C4-2B (cell line): ENCODE results near the gene GPR68.
"Not testable (repeated sequence)": the region's sequence is repeated elsewhere in the genome, so short reads cannot be mapped to it uniquely, and the experiment has no call there.

Experiments
- H3K27ac ChIP-seq: fragments of 450-650 bp; 2 replicates; pipeline ENCODE4 v1.5.1; 2017
- ZFX ChIP-seq: fragments of 450-650 bp; IDR thresholded peaks from 2 replicates; pipeline ENCODE4 v1.6.1; 2017
- TF ChIP-seq, protein P1 (sequence below): fragments of 450-650 bp; conservative IDR thresholded peaks from 2 replicates; pipeline ENCODE4 v1.5.1; 2017; ENCODE audit warnings: mild to moderate bottlenecking

The GPR68 gene

DNA sequence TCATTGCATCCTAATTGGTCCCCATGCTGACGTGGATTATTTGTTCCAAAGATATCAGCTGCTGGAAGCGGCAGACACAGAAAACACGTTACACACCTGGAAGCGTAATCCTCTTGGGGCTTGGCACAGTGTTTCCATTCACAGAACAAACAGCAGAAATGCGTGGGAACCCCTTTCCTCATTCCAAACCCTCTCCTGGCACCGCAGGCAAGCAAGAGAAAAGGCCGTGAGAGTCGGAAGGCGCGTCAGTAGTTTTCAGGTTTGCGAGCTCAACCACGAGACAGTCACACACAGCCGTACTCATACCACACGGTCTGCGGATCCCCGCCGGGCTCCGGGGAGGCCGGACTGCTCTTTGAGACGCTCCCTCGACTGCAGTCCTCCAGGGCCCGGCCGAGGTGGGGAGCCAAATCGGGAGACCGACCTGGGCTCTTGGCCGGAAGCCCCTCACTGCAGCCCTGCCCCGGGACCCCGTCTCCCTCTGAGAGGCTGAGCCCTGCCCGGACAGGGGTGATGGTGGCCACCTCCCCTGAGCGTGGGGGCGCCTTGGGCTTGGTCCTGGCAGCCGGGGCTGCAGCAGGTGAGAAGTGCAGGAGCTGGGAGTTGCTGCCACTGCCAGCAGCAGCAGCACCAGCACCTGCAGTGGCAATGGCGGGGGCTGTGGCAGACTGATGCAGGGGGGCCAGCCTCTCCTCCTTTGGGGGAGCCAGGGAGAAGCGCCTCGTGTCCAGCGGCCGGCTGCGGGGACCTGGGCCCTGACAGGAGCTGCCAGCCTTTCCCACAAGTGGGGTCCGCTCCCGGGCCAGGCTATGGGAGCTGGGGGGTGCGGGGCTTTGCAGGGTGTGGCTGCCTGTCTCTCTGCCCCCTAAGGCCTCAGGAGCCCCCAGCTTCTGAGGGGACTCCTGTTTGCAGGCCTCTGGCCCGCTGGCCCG, 28.1 kb upstream of the GPR68 start:
- no peak overlapping the region for H3K27ac ChIP-seq
- no peak for TF ChIP-seq ZFX
- TF ChIP-seq, protein P1, sequence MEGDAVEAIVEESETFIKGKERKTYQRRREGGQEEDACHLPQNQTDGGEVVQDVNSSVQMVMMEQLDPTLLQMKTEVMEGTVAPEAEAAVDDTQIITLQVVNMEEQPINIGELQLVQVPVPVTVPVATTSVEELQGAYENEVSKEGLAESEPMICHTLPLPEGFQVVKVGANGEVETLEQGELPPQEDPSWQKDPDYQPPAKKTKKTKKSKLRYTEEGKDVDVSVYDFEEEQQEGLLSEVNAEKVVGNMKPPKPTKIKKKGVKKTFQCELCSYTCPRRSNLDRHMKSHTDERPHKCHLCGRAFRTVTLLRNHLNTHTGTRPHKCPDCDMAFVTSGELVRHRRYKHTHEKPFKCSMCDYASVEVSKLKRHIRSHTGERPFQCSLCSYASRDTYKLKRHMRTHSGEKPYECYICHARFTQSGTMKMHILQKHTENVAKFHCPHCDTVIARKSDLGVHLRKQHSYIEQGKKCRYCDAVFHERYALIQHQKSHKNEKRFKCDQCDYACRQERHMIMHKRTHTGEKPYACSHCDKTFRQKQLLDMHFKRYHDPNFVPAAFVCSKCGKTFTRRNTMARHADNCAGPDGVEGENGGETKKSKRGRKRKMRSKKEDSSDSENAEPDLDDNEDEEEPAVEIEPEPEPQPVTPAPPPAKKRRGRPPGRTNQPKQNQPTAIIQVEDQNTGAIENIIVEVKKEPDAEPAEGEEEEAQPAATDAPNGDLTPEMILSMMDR, result no peak

DNA sequence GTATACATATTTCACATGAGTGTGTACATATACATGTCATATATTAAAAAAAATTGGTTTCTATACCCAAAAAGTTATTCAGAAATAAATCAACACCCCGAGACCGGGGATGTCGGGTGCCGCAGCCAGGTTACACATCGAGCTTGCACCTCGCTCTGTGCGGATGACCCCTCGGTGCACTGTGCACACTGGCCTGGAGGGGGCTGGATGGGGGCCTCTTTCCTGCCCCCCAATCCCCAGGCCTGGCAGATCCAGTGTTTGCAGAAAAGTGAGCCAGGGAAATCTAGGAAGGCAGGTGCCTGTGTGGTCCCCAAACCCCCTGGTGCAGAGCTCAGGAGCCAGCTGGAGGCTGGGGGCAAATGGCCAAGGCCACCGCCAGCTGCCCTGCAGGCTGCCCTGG, 27.1 kb upstream of the GPR68 start:
- no peak for TF ChIP-seq ZFX
- TF ChIP-seq, protein P1, result no peak
- no peak overlapping the region for H3K27ac ChIP-seq

DNA sequence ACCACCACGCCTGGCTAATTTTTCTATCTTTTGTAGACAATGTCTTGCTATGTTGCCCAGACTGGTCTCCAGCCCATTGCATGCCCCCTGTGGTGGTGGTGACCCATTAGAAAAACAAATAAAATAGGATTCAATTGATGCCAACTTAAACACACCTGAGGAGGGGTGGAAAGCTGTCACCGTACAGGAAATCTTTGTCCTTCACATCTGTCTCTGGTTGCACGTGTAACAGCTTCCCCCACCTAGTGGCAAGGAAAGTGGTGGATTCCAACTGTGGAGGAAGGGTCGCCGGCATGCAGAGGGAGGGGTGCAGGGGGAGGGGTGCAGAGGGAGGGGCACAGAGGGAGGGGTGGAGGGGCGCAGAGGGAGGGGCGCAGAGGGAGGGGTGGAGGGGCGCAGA, 26.1 kb upstream of the GPR68 start:
- TF ChIP-seq, protein P1, result no peak
- no peak for TF ChIP-seq ZFX
- no peak overlapping the region for H3K27ac ChIP-seq

DNA sequence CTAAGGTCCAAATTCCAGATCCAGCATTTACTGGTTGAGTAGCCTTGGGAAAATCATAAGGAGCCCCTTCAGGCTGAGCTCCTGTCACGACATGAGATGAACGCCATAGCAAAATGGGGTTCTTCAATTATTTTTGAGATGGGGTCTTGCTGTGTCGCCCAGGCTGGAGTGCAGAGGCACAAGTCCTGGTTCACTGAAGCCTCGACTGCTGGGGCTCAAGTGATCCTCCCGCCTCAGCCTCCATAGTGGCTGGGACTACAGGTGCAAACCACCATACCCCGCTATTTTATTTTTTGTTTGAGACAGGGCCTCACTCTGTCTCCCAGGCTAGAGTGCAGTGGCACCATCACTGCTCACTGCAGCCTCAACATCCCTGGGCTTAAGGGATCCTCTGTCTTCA, 25.7 kb upstream of the GPR68 start:
- TF ChIP-seq, protein P1, result no peak
- no peak for TF ChIP-seq ZFX
- no peak overlapping the region for H3K27ac ChIP-seq

DNA sequence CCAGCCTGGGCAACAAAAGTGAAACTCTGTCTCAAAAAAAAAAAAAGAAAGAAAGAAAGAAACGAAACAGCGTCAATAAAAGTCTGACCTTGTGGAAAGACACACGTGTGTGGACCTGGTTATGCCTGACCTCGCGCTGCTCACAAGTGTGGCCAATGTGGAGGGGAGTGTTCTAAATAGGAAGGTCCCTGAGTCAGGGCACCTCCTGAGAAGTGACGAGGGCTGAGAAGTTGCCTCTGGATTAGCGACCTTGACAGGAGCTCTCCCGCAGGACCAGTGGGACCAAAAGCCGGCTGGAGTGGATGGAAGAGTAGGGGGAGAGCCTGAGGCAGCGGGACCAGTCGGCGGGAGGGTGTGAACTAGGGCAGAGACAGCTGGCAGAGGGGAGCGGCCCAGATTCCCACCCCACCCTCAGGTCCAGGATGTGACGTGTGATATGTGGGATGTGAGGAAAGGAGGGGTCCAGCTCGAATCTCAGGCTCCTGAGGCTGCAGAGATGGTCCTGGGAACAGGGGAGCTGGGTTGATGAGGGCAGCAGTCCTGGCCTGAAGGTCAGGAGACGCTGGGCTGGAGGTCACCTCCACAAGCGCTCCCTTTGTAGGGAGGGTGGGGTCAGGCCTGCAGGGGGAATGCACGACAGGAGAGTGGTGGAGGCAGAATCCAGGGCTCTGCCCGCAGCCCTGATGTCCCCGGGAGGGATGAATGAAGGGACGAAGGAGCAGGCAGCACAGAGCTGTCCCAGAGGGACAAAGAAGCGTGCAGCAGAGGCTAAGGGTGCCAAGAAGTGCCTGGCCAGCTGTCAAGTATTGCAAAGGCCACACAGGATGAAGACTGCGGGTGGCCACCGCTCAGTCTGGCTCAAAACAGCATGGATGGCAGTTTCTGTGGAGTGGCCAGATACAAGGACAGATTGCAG, 24.8 kb upstream of the GPR68 start:
- no peak for TF ChIP-seq ZFX
- TF ChIP-seq, protein P1, result no peak
- no peak overlapping the region; the same call in 1 of the 2 replicates for H3K27ac ChIP-seq

DNA sequence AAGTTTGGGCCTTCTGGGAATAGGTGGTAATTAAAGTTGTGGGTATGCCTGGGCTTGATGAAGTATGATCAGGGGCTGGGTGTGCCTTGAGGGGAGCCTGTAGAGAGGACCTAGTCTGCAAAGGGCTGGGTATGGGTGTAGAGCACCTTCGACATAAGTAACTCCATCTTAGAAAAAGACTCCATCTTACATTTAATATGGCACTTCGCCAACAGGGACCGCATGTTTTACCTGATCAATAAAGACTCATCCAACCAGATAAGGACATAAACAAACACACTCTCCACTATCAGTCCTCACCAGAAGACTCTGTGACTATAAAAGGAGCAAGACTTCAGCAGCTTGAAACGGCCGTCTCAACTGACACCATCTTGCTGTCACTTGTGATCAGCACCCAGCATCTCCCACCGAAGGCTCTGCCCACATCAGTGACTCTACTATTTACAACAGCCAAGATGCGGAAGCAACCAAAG, 23.5 kb upstream of the GPR68 start:
- no peak for TF ChIP-seq ZFX
- H3K27ac ChIP-seq, result no peak overlapping the region

DNA sequence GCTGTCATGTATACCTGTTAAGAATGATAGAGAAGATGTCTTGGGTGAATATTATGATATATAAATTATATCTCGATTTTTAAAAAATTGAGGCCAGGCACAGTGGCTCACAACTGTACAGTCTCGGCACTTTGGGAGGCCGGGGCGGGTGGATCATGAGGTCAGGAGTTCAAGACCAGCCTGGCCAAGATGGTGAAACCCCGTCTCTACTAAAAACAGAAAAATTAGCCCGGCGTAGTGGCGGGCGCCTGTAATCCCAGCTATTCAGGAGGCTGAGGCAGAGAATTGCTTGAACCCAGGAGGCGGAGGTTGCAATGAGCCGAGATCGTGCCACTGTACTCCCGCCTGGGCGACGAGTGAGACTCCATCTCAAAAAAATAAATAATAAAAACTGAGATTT, 21.8 kb upstream of the GPR68 start:
- not testable (repeated sequence) for H3K27ac ChIP-seq

DNA sequence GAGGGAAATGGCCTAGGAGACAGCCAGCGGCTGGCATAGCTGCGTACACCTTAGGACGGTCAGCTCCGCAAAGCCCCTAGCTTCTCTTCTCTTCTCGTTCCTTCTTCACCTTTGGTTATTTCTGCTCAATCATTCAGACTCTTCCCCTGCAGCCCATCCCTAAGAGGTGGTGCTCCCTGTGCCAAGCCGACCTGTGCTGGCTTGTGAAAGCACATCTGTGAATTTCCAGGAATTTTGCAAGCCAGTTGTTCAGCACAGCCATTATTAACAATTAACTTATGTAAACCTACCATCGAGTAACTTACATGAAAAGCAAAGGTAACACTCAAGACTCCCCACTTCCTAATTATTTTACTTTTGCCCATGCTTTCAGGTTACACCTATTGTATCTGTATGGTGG, 20.9 kb upstream of the GPR68 start:
- H3K27ac ChIP-seq, result no peak overlapping the region
- TF ChIP-seq, protein P1, result no peak
- no peak for TF ChIP-seq ZFX
